ENCODE measurements around the gene NME3.

The NME3 gene

DNA sequence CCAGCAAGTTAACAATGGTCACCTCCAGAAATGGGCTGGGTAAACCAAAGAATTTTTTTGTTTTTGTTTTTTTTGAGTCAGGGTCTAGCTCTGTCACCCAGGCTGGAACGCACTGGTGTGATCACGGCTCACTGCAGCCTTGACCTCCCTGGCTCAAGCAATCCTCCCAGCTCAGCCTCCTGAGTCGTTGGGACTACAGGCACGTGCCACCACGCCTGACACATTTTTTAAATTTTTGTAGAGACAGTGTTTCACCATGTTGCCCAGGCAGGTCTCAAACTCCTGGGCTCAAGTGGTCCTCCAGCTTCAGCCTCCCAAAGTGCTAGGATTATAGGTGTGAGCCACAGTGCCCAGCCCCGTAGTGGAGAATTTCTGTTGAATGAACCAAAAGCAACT, 9.3 kb upstream of the NME3 start:
- DNase-seq (ENCODE audit: low read depth in 2 of 2): no peak

GRCh38 chr16:1779741-1780676, 8.7 kb upstream of the NME3 start:
- no peak for DNase-seq (ENCODE audit: low read depth in 2 of 2)

- no peak for DNase-seq (ENCODE audit: low read depth in 2 of 2)
These were observed 7.9 kb upstream of the NME3 start for GRCh38 chr16:1779234-1779701.

GRCh38 chr16:1778200-1779179, 7.1 kb upstream of the NME3 start:
- no peak for DNase-seq (ENCODE audit: low read depth in 2 of 2)

DNA sequence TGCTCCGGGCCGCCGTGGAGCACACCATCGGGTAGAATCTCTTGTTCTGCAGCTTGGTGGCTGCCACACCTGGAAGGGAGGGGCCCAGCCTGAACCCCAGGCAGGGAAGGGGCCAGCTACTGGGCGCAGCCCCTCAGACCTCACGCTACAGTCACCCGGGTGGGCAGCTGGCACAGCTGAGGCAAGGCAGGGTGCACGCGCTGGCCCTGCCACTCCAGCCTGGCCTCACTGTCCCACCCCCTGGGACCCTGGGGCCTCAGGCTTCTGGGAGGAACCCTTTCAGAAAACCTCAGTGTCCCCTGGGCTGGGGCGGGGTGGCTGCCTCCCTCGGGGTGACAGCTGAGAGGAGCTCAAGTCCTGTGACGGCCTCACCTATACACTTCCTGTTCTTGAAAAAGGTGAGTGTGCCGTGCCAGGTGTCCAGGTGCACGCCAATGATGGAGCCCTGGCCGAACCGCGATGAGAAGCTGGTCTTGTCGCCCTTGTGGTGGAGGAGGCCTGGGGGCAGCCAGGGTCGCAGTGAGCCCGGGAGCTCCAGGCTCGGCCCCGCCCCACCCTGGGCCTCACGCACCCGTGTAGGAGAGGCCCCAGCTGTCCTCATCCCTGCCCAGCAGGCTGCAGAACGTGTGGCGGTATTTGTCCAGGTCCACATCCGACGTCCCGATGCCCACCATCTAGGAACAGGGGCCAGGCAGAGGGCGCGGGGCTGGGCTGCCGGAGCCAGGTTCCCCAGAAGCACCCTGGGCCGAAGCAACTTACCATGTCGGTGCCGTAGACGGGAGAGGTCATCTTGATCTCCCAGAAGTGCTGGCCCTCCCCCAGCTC, 6.2 kb upstream of the NME3 start:
- no peak for DNase-seq (ENCODE audit: low read depth in 2 of 2)

DNA sequence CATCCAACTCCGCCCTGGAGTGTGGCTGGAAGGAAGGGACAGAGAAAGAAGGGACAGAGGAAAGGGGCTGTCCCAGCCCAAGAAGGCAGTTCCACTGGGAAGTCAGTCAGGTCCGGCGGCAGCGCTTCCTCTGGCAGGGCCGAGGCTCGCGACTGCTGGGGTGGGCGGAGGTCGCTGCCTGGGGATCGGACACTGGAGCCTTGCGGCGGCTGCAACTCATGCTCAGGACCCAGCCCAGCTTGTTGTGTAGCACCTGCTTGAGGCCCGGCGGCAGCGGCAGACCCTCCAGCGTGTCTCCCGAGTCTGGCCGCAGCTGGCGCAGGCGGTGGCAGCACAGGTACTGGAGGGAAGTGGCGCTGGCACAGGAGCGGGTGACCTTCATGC, 5.6 kb upstream of the NME3 start:
- no peak for DNase-seq (ENCODE audit: low read depth in 2 of 2)

- no peak for DNase-seq (ENCODE audit: low read depth in 2 of 2)
These were observed 5.3 kb upstream of the NME3 start for GRCh38 chr16:1776672-1776955.

DNA sequence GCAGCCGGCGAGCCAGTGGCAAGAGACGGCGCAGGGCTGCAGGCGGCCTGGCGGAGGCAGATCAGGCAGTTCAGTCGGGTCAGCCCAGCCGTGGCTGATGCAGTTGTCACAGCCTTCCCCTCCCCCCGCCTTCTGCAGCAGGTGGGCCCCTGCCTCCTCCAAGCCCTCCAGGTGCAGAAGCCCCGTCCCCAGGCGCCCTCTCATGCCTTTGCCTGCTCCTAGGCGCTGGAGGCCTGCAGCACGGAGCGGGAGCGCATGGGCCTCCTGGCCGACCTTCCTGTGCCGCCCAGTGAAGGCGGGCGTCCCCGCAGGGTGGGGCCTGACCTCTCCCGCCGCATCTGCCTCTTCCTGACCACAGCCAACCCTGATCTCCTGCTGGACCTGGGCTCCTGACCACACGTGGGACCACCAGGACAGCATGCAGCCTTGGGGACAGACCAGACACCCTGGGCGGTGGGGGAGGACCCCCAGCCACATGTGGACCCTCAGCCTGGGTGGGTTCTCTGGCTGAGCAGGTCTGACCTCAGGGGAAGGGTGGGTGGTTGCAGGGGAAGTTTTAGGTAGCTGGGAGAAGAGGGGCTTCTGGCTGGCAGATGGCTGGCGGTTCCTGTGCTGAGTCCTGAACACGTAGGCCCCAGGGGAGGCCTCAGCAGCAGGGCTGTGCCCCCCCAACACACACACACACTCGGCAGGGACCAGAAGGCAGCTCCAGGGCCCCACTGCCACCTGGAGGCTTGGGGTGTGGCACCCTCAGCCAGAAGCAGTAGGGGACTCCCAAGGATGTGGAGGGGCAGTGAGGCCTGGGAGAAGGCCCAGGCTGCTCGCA, 4.7 kb upstream of the NME3 start:
- DNase-seq (ENCODE audit: low read depth in 2 of 2): no peak

DNA sequence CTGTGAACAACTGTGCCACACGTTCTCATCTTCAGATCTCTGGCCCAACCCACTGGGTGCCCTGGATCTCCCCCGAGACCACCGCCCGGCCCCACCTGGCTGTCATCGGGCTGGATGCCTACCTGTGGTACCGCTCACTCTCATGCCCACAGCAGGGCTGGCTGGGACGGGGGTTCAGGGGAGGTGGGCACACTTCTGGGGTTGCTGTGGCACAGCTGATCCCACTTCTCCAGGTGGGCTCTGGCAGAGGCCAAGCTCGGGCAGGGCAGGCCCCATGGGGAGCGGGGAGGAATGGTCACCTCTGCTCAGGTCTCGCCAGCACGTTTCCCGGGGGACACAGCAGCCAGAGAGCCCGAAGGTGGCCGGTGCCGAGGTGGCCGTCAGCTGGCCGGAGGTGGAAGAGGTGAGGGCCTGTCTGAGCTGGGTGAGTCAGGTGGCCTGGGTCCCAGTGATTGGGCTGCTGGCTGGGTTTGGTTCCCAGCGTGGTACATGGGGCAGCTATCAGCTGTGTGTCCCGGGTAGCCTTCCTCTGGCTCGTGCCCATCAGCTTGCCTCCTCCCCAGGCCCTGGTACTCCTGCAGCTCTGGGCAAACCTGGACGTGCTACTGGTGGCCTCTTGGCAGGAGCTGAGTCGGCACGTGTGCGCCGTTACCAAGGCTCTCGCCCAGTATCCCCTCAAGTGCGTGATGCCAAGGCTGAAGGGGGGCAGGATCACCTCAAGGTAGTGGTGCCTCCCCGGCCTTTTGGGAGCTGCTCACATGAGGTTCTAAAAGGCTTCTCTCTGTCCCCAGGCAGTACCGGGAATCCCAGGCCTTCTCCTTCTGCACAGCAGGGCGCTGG, 3.9 kb upstream of the NME3 start:
- no peak for DNase-seq (ENCODE audit: low read depth in 2 of 2)

- DNase-seq (ENCODE audit: low read depth in 2 of 2): no peak
These were observed 3.1 kb upstream of the NME3 start for GRCh38 chr16:1774448-1774780.

DNA sequence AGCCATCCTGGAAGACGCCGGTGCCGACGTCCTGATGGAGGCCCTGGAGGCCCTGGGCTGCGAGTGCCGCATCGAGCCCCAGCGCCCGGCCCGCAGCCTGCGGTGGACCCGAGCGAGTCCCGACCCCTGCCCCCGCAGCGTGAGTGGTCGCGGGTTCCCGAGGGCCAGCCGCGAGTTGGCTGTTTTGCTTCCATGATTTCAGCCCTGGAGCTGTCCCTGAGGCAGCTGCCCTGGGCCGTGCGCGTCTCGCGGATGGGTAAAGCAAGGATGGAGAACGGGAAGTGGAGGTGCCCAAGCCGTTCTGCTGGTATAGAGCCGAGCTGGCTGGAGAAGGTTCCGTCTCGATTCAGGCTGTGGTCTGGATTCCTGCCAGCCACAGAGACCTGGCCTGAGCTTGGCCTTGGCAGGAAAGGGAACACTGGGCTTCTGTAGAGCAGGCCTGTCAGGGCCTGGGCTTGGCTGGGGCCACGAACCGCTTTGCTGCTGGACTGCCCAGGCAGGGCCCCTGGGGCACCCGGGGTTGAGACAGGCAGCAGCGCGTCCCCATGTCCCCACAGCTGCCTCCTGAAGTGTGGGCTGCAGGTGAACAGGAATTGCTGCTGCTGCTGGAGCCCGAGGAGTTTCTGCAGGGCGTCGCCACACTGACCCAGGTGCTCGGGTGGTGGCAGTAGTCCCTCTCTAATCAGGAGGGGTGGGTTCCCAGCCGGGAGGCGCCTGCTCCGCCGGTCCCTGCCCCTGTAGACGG, 2.5 kb upstream of the NME3 start:
- DNase-seq (ENCODE audit: low read depth in 2 of 2): no peak

DNA sequence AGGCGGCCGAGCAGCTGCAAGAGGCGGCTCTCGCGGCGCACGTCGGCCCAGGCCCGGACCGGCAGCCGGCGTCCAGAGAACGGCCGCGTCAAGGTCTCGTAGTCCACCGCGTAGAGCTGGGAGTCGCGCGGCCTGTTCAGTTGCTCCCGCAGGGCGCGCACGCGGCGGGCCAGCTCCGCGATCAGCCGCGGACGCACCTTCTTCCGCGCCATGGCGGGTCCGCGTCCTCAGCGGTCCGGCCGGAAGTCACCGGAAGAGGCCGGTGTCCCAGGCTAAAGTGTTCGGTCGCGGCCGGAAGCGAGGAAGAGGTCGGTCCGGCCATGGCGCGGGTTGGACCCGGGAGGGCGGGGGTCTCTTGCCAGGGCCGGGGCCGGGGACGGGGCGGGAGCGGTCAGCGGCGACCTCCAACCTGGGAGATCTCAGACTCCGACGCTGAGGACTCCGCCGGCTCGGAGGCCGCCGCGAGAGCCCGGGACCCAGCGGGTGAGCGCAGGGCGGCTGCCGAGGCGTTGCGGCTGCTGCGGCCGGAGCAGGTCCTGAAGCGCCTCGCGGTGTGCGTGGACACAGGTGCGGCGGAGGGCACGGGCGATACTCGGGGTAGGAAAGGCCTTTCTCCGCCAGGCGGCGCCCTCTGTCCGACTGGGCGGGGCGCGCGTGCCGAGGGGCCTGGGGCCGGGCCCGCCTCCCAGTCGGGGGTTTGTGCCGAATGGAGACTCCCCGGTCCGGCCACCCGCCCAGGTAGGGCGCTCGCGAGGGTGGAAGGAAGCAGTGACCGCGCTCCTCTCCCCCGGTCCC, 1.8 kb upstream of the NME3 start, which contains the start of gene MRPS34:
Gene MRPS34 (minus strand): TSS at position 227 of the 795 bp plus-strand sequence. CDS start 15 bp downstream, at position 212.
- peak; percentile 54 to 67 for DNase-seq (ENCODE audit: low read depth in 2 of 2)

- no peak for DNase-seq (ENCODE audit: low read depth in 2 of 2)
These were observed 1.1 kb upstream of the NME3 start, which contains the start of gene EME2 for GRCh38 chr16:1772362-1772907. Gene EME2, plus strand, starts transcription at chr16:1772810. Its CDS starts 418 bp downstream, at chr16:1773228.

DNA sequence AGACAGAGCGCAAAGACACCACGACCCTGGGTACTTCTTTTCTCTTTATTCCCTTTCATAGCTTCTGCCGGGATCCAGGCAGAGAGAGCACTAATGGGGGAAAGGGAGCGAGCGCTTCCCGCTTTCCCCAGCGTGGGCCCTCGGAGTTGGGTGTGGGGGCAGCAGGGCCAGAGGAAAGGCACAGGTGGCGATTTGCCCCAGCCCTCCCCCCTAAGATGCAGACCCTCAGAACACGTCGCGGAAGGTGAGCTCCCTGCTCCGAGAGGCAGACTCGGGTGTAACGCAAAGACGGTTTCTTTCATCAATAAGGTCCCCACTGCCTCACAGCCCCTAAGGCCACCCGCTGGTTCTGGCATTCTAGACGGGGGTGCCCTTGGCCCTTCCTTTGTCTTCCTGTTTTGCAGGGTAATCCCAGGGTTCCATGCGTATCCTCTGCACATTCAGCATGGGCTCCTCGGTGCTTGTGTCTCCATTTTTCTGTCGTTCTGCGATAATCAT, 570 bp upstream of the NME3 start:
- DNase-seq (ENCODE audit: low read depth in 2 of 2): no peak

DNA sequence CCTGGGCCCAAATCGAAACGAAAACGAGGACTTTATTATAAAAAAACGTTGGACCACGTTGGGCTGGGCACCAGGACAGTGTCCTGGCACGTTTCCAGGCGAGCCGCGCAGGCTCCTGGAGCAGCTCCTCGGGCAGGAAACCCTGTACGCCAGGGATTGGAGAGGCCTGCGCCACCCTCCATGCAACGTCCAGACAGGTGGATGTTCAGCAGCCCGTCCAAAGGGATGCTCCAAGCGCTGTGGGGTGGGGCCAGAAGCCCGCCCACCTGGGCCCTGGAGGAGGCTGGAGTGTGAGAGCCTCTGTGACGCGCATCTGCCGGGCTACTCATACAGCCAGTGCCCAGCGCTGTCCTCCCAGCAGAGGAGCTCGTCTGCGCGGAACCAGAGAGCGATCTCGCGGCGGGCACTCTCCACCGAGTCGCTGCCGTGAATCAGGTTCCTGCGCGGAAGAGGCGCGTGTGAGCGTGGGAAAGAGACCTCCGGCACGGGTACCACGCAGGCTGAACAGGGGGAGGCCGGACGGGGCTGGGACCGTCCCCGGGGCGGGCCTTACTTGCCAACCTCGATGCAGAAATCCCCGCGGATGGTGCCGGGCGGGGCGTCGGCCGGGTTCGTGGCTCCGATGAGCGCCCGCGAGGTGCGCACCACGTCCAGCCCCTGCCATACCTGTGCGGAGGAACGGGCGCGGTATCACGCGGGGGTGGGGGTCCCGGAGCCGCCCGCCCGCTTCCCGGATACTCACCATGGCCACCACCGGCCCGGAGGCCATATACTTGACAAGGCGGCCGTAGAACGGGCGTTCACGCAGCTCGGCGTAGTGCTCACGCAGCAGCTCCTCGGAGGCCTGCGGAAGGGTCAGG, 785 bp downstream of the NME3 start:
- DNase-seq (ENCODE audit: low read depth in 2 of 2): peak in 1 of 2 donors; percentile 20

DNA sequence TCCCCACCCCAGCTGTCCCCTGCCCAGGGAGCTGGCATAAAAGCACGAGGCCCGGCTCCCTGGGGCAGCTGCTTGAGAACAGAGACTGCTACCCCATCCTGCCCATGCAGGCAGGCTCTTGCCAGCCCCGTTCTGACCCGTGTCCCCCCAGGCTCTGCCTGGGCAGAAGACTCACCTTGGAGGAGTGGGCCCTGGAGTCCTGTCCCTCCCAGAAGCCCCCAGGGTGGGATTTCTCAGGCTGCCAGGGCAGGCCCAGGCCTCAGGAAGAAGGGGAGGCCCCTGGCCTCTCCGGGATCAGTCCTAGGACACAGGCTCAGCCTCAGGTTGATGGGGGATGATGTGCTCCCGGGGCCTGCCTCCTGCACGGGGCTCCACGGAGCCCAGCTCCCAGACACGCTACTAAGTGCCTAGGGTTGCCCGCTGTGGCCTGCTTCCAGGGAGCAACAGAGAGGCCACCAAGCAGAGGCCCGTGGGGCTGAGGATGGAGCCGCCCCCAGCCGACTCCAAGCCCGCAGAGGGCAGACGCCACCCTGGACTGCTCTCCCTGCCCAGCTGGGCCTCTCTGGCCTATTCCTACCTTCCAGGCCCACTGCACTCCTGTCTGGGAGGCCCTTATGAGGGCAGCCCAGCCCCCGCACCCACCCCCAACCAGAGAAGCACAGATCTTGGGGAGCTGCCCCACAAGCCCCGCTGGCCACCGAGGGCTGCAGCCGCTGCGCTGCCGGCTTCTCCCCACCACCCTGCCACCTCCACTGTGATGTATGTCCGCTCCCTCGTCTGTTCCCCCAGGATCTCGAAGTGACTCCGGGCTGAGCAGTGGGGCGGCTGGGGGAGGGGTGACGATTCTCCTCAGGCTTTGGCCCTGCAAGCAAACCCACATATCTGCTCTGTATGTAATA, 1.7 kb downstream of the NME3 start:
- DNase-seq (ENCODE audit: low read depth in 2 of 2): no peak
